ENCODE data around the gene GABRR2. TPM values are rescaled to one million over a fixed set of nuclear protein-coding genes. Genes with fewer than 3 reads are reported as not detected.

GABRR2 gene
- total RNA-seq, 1 donor from 2014 or later, result 1.5 TPM

- Histone ChIP-seq H3K27me3 (no peaks in the 10 kb centered on the region), H3K9me3 (no peaks in the 10 kb centered on the region), H3K36me3 (no peaks in the 10 kb centered on the region), H3K4me3 (no peak overlapping the region), H3K27ac (no peak overlapping the region), H3K4me1 (no peaks in the 10 kb centered on the region)
- intact Hi-C loops (cut with DNase I), result no loop called here
- no peak for DNase-seq (ENCODE audit: extremely low spot score in 2 of 2)
- TF ChIP-seq, protein P1, sequence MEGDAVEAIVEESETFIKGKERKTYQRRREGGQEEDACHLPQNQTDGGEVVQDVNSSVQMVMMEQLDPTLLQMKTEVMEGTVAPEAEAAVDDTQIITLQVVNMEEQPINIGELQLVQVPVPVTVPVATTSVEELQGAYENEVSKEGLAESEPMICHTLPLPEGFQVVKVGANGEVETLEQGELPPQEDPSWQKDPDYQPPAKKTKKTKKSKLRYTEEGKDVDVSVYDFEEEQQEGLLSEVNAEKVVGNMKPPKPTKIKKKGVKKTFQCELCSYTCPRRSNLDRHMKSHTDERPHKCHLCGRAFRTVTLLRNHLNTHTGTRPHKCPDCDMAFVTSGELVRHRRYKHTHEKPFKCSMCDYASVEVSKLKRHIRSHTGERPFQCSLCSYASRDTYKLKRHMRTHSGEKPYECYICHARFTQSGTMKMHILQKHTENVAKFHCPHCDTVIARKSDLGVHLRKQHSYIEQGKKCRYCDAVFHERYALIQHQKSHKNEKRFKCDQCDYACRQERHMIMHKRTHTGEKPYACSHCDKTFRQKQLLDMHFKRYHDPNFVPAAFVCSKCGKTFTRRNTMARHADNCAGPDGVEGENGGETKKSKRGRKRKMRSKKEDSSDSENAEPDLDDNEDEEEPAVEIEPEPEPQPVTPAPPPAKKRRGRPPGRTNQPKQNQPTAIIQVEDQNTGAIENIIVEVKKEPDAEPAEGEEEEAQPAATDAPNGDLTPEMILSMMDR (IDR thresholded peaks at IDR 0.05), result no peak
- TF ChIP-seq POLR2AphosphoS5 (IDR thresholded peaks at IDR 0.05; ENCODE audit: insufficient read depth in 1 of 2, low read depth in 1 of 2) (no peak), POLR2A (IDR thresholded peaks at IDR 0.05) (no peak)
Measured at GRCh38 chr6:89281779-89282246, 33.3 kb downstream of the GABRR2 start.

DNA sequence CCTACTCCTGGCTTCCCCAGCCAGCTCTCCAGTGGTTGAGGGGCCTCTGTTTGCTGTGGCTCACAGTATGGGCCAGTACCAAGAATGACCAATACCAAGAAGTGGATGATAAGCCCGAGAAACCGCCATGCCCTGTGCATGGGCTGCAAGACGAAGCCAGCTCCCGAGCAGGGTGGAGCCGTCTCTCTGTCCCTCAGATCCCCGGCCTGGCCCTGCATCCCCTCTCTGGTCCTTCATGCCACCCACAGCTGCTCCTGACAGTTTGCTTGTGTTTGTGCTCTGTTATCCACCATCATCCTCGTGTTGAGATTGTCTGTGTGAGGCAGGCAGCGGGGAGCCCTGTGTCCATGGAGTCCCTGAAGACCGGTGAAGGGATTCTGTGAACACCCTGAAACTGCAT is 36.1 kb downstream of the GABRR2 start:
- DNase-seq (ENCODE audit: extremely low spot score in 2 of 2), result no peak
- intact Hi-C loops (cut with DNase I), result no loop called here
- TF ChIP-seq POLR2AphosphoS5 (IDR thresholded peaks at IDR 0.05; ENCODE audit: insufficient read depth in 1 of 2, low read depth in 1 of 2) (no peak), POLR2A (IDR thresholded peaks at IDR 0.05) (no peak)
- TF ChIP-seq, protein P1 (IDR thresholded peaks at IDR 0.05), result no peak

DNA sequence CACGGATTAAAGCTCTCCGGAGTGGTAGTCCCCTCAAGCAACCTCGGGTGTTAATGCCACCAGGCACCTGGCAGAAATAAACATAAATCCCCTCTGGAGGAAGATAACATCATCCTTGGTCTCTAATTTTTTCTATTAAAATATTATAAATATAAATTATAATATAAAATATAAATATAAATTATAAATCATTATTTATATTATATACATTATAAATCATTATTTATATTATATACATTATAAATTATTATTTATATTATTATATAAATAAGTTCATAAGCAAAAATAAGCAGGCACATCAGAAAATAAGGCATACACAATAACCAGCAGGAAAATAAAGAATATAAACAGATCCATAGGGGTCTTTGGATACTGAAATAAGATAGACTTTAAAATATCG is 39.2 kb downstream of the GABRR2 start:
- Histone ChIP-seq H3K36me3 (no peaks in the 10 kb centered on the region), H3K9me3 (no peaks in the 10 kb centered on the region), H3K27ac (no peak overlapping the region), H3K4me1 (no peaks in the 10 kb centered on the region), H3K27me3 (no peaks in the 10 kb centered on the region), H3K4me3 (no peak overlapping the region)
- intact Hi-C loops (cut with DNase I), result no loop called here
- no peak for TF ChIP-seq POLR2AphosphoS5 (IDR thresholded peaks at IDR 0.05; ENCODE audit: insufficient read depth in 1 of 2, low read depth in 1 of 2)
- TF ChIP-seq, protein P1 (IDR thresholded peaks at IDR 0.05), result no peak
- TF ChIP-seq POLR2A (IDR thresholded peaks at IDR 0.05), result no peak
- DNase-seq (ENCODE audit: extremely low spot score in 2 of 2), result no peak

More for the DNA sequence above, 36.1 kb downstream of the GABRR2 start:
- no peaks in the 10 kb centered on the region for H3K27me3 ChIP-seq
- no peak overlapping the region for H3K27ac ChIP-seq
- H3K36me3 ChIP-seq, result no peaks in the 10 kb centered on the region
- H3K4me3 ChIP-seq, result no peak overlapping the region
- H3K9me3 ChIP-seq, result no peaks in the 10 kb centered on the region
- no peaks in the 10 kb centered on the region for H3K4me1 ChIP-seq

DNA sequence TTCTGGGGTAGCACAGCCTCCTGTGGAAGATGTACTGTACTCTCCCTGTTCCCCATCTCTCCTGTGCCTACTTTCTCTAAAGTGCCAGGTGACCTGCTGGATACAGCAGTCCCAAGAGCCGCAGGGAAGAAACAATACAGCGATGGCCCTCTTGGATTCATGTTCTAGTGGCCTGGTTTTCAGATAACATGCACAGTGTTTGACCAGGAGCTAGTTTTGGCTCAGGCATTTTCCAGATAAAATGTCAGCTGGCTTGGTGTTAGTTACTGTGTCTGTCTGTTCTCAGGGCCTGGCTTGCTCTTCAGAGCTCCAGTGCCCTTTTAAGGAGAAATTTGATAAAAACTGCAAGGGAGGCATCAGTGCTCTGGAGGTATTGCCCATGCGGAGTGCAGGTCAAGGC is 41.3 kb downstream of the GABRR2 start:
- no peak for DNase-seq (ENCODE audit: extremely low spot score in 2 of 2)
- no peaks in the 10 kb centered on the region for H3K27me3 ChIP-seq
- H3K36me3 ChIP-seq, result no peaks in the 10 kb centered on the region
- no peaks in the 10 kb centered on the region for H3K9me3 ChIP-seq
- intact Hi-C loops (cut with DNase I), result no loop called here
- TF ChIP-seq POLR2A (IDR thresholded peaks at IDR 0.05) (no peak), POLR2AphosphoS5 (IDR thresholded peaks at IDR 0.05; ENCODE audit: insufficient read depth in 1 of 2, low read depth in 1 of 2) (no peak)
- TF ChIP-seq, protein P1 (IDR thresholded peaks at IDR 0.05), result no peak
- no peaks in the 10 kb centered on the region for H3K4me1 ChIP-seq
- H3K27ac ChIP-seq, result no peak overlapping the region
- no peak overlapping the region for H3K4me3 ChIP-seq

DNA sequence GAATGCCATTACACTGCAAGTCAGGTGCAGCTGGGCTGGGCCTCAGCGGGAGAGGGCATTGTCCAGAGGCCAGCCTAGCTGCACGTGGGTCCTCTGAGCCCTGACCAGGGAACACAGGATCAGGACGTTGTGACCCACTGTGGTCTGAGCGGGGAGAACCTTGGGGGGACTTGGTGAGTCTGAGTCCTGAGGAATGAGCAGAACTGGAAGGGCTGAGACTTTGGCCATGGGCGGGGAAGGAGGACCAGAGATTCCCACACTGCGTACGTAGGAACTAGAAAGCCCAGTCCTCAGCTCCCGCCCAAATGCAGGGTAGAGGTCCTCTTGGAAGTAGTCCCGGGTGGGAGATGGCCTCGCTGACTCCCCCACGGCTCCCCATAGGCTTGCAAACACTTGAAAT is 42.5 kb downstream of the GABRR2 start:
- Histone ChIP-seq H3K36me3 (no peaks in the 10 kb centered on the region), H3K9me3 (no peaks in the 10 kb centered on the region), H3K4me1 (no peaks in the 10 kb centered on the region), H3K4me3 (no peak overlapping the region), H3K27ac (no peak overlapping the region), H3K27me3 (no peaks in the 10 kb centered on the region)
- DNase-seq (ENCODE audit: extremely low spot score in 2 of 2), result no peak
- TF ChIP-seq, protein P1 (IDR thresholded peaks at IDR 0.05), result no peak
- TF ChIP-seq POLR2AphosphoS5 (IDR thresholded peaks at IDR 0.05; ENCODE audit: insufficient read depth in 1 of 2, low read depth in 1 of 2) (no peak), POLR2A (IDR thresholded peaks at IDR 0.05) (no peak)
- intact Hi-C loops (cut with DNase I), result no loop called here

All from vagina (tissue), 2 donors.